OCI-LY1 (cell line): ENCODE data around the gene OR56A5.

ENCODE experiments used
- EZH2 ChIP-seq: fragments of 200-600 bp; sonication (generic), shearing (Covaris generic); IDR thresholded peaks from 2 replicates; pipeline ENCODE4 v1.8.0; 2017; ENCODE audit warnings: borderline replicate concordance, mixed run types, mild to moderate bottlenecking, antibody characterized with exemption, low read length, moderate library complexity, mixed read lengths
- TF ChIP-seq, protein P1 (sequence below): fragments of 200-600 bp; sonication (generic), shearing (Covaris generic); IDR thresholded peaks from 2 replicates; pipeline ENCODE4 v1.5.1; 2017; ENCODE audit warnings: mild to moderate bottlenecking, antibody characterized with exemption, low read length, moderate library complexity, mixed read lengths

DNA sequence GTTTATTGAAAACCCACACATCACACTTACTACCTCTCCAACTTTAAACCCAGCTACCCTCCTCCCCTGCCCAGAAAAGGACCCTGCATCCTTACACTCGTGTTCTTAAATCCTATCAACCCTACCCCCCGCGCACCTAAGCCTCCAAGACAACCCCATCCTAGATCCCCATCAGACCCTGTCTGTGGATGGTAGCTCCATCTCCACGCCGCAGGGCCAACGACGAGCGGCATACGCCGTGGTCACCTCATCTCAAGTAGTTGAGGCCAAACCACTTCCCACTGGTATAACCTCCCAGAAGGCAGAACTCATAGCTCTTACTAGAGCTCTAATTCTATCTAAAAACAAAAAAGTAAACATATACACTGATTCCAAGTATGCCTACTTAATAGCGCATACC is 35.6 kb downstream of the OR56A5 start:
- TF ChIP-seq, protein P1, sequence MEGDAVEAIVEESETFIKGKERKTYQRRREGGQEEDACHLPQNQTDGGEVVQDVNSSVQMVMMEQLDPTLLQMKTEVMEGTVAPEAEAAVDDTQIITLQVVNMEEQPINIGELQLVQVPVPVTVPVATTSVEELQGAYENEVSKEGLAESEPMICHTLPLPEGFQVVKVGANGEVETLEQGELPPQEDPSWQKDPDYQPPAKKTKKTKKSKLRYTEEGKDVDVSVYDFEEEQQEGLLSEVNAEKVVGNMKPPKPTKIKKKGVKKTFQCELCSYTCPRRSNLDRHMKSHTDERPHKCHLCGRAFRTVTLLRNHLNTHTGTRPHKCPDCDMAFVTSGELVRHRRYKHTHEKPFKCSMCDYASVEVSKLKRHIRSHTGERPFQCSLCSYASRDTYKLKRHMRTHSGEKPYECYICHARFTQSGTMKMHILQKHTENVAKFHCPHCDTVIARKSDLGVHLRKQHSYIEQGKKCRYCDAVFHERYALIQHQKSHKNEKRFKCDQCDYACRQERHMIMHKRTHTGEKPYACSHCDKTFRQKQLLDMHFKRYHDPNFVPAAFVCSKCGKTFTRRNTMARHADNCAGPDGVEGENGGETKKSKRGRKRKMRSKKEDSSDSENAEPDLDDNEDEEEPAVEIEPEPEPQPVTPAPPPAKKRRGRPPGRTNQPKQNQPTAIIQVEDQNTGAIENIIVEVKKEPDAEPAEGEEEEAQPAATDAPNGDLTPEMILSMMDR = no peak
- no peak for TF ChIP-seq EZH2
